Activated CD4-positive, alpha-beta T cell treated with anti-CD3 and anti-CD28 coated beads, Interleukin-2, amount 50 U/mL, for 4 hours (primary cell): Measurements from ENCODE around the gene SPRR4.
"Not testable (repeated sequence)": the region's sequence is repeated elsewhere in the genome, so short reads cannot be mapped to it uniquely, and the experiment has no call there.

Experiments
- DNase-seq, 2 experiments: peaks; one replicate each; pipeline ENCODE4 v3.0.0-alpha.2; 2020

SPRR4 gene

GRCh38 chr1:152967201-152967600, 3.2 kb upstream of the SPRR4 start:
- no peak for DNase-seq

DNA sequence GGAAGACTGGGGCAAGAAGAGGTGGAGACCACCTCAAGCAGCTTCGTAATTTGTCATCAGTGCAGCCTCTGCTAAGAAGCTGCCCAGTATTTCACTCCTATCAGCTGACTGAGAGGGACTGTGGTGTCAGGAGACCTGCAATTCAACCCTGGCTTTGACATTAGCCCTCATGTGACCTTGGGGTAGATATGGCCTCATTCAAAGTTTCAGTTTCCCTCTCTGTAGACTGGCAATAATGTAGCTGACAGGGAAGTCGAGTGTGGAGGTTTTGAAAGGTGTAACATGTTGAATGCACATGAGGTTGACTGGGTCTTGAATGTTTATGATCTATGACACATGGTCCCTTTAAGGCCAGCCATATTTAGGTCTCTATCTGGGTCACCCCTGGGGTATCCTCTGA, 2.2 kb upstream of the SPRR4 start:
- no peak for DNase-seq

GRCh38 chr1:152969036-152969435, 1.4 kb upstream of the SPRR4 start:
- DNase-seq, result no peak

DNA sequence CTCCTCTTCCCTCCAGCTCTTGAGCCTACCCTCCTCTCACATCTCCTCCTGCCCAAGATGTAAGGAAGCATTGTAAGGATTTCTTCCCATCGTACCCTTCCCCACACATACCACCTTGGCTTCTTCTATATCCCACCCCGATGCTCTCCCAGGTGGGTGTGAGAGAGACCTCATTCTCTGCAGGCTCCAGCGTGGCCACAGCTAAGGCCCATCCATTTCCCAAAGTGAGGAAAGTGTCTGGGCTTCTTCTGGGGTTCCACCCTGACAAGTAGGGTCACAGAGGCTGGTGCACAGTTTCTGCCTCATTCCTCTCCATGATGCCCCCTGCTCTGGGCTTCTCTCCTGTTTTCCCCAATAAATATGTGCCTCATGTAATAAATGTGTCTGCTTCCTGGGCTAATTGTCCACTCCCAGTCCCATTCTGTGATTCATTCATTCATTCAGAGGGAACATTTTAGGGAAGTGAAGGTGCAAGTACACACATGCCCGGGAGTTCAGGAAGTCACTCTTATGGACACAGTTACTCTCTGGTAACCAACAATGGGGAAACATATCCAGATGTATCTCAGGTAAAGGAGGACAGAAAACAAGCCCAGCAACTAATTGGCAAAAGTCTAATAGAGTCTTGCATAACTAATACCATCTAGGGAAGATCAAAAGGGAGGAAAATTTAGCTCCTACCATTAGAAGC, 1.9 kb downstream of the SPRR4 start:
- no peak for DNase-seq

- DNase-seq, result no peak
Observed at GRCh38 chr1:152976688-152977087, 6.2 kb downstream of the SPRR4 start.

- DNase-seq, result no peak
Observed at GRCh38 chr1:152977614-152978013, 7.2 kb downstream of the SPRR4 start.

DNA sequence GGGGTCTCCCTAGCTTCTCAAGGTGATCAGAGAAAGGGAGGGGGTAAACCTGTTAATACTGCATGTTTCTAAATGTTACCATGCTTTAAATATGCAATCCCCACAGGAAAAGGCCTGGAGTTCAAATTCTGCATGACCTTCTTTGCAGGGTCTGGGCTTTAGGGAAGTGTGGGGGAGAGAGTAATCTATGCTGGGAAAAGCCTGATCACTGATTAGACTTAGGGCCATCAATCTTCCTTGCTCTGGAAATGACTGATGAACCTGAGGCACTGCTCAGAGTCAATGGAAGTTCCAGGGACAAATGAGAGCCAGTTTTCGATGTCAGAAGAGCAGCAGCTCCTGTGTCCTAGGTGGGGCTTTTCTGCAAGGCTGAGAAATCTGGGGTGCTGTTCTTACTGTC, 10.2 kb downstream of the SPRR4 start:
- no peak for DNase-seq

GRCh38 chr1:152981146-152981871, 10.9 kb downstream of the SPRR4 start:
- no peak for DNase-seq

- no peak for DNase-seq
Observed at GRCh38 chr1:152982076-152982475, 11.6 kb downstream of the SPRR4 start.

DNA sequence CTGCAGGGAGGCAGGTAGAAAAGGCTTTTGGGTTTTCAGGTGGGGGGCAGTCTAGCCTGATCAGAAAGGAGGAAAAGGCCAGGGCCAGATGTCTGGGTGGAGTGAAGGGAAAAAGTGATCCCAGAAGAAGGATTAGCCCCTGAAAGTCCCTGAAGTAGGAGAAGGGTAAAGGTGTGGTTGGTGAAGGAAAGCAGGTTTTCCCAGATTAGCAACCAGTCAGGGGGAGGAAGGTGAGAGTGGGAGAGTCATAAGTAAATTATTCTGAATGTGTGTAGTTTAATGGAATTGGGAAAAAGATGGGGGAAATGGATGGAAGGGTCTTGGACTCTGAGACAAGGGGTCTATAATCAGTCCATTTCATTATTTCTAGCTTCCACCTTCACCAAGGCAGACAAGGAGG, 12.8 kb downstream of the SPRR4 start:
- no peak for DNase-seq

GRCh38 chr1:152983743-152984142, 13.3 kb downstream of the SPRR4 start, which contains the start of gene SPRR1A:
Gene SPRR1A, plus strand, starts transcription at chr1:152984081. Its CDS starts 1,150 bp downstream, at chr1:152985231.
- DNase-seq, result no peak

DNA sequence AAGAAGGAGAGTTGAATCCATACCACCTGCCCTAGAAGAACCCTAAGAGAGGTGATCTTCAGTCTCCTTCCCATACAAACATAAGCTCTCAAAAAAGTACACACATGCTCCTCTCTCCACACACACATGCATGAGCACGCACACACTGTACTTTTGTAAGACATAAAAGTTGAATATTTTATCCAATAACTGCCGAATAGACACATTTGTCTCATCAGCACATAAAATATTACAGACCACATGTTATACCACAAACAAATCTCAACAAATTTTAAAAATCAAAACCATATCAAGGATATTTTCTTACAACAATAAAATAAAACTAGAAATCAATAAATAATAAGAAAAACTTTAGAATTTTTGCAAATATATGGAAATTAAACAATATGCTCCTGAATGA, 16.1 kb downstream of the SPRR4 start:
- no peak for DNase-seq

DNA sequence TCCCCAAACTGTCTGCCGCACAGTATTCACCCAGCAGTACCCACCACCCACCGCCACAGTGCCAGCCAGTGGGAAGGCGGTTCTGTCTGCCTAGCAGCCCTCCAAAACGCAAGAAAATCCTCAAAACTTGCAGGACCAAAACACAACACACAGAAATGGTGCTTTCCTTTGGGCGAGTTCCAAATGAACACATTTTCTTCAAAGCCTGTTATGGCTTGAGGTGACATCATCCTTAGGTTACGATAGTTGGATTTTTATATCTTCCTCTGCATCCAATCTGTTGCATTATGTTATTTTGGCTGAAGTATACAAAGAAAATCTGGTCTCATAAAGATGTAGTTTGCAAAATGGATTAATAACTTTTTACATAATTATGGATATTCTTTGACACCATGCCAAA, 22.7 kb downstream of the SPRR4 start:
- DNase-seq, result no peak

- no peak for DNase-seq
Observed at GRCh38 chr1:152995842-152996241, 25.4 kb downstream of the SPRR4 start.

- DNase-seq, result no peak
Observed at GRCh38 chr1:152996633-152997400, 26.4 kb downstream of the SPRR4 start.

- DNase-seq, result no peak
Observed at GRCh38 chr1:152997901-152998300, 27.5 kb downstream of the SPRR4 start.

DNA sequence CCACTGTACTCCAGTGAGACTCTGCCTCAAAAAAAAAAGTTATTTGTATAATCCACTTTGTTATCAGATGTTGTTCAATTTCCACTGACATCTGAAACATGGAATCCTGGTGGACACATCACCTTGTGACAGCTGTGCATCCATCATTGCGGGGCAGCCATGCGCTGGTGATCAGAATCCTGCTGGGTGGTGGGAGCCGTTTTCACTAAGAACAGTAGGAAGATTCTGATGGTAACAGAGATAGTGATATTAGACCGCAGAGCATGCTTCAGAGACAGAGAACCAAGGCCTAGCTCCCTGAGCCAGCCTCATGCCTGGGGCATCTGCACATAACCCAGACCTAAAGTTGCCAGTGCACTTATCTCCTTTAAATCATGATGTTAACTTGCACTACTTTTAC, 28.0 kb downstream of the SPRR4 start:
- DNase-seq, result no peak

- no peak for DNase-seq
Observed at GRCh38 chr1:152999818-153000217, 29.4 kb downstream of the SPRR4 start.

GRCh38 chr1:153000294-153000693, 29.8 kb downstream of the SPRR4 start:
- no peak for DNase-seq

- no peak for DNase-seq
Observed at GRCh38 chr1:153001382-153001781, 30.9 kb downstream of the SPRR4 start, which contains the start of gene SPRR3. Gene SPRR3, plus strand, starts transcription at chr1:153001749. Its CDS starts 1,272 bp downstream, at chr1:153003021.

DNA sequence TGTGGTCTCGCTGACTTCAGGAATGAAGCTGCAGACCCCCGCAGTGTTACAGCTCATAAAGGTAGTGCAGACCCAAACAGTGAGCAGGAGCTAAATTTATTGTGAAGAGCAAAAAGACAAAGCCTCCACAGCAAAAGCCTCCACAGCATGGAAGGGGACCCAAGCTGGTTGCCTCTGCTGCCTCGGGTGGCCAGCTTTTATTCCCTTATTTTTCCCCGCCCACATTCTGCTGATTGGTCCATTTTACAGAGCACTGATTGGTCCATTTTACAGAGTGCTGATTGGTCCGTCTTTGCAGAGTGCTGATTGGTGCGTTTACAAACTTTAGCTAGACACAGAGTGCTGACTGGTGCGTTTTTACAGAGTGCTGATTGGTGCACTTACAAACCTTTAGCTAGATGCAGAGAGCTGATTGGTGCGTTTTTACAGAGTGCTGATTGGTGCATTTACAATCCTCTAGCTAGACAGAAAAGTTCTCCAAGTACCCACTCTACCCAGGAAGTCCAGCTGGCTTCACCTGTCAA, 40.8 kb downstream of the SPRR4 start:
- not testable (repeated sequence) for DNase-seq

DNA sequence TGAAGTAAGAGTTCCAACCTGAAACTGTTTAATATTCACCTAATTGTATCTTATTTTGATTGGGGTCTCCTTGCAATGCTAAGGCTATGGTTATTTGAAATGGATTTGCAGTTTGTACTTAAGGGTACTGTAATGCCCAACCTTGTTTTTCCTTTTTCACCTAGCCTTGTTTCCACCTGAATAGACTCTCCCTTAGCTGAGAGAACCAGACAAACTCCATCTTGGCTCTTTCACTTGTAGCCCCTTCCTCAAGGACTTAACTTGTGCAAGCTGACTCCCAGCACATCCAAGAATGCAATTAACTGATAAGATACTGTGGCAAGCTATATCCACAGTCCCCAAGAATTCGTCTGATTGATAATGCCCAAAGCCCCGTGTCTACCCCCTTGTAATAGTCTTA, 51.4 kb downstream of the SPRR4 start:
- DNase-seq, result not testable (repeated sequence)
